NCI-H187 treated with DMSO at 0.1 percent for 48 hours (cell line): ENCODE results near the gene FZD7.
A peak's percentile ranks its signal among the peaks of the same experiment; 100 is the strongest.

Source experiments
- DNase-seq: peaks from one replicate; lab custom pipeline; 2025; lab: John Stamatoyannopoulos, UW

Gene FZD7

DNA sequence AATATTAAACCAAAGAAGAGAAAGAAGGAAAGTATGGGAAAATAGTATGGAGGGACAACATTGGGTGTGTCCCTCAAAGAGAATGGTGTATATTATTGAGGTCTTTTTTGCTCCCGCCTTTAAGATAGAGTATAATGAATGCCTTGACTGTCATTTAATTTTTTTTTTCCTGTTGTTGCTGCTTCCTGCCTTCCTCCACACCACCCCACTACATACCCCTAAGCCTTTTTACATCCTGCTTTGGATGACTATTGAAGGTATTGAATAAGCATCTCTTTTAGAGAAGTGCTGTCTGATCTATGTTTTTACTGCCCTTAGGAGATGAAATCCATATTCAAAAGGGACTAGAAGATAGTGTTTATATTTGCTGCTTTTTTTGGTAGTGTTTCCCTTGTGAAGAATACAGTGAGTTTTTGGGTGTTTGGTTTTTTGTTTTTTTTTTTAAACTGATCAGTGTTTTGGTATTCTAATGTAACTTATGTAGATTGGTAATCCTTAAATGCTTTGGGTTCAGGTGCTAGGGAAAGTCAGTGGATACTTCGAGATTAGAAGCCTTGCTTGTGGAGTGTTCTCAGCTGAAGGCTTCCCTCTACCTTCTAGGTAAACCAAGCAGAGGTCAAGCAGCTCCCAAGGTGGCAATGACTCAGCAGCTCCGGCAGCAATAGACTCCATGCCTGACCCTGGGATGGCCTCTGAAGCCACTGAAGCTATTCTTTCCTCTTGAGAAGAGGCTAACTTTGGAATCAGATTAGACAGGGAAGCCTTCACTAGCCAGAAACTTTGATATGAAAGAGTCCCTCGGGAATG, 5.0 kb downstream of the FZD7 start:
- no peak for DNase-seq

DNA sequence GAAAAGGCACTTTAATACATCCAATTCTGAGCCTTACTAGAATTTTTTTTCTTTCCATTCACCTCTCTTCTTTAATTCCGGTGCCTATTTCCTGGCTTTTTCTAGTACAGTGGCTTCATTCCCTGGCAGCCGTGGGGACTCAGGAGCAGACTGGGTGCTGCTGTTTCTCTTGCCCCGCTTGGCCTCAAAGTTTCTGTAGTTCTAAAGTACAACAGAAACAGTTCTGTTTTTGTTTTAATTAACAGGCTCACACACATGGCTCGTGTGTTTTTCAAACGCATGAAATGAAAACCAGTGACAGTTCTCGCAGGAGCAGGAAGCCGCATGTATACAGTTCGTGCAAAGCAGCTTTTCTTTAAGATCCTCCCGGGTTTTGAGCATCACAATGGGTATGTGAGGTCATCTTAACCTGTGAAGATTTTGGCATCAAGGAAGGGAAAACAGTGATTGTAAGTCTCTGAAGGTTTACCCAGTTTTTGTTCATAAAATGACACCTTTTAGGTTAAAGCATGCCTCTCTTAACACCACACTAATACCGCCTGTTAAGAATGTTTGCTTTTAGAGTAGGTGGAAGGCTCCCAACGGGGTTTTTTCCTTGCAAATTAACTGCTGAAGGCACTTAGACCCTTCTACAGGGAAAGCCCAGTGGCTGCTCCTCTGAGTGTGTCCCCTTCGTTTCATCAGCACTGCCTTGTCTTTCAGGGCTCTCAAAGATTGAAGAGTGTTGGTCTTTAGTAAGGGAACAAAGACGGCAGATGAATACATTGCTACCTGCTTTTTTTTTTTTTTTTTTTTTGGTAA, 5.8 kb downstream of the FZD7 start:
- no peak for DNase-seq

DNA sequence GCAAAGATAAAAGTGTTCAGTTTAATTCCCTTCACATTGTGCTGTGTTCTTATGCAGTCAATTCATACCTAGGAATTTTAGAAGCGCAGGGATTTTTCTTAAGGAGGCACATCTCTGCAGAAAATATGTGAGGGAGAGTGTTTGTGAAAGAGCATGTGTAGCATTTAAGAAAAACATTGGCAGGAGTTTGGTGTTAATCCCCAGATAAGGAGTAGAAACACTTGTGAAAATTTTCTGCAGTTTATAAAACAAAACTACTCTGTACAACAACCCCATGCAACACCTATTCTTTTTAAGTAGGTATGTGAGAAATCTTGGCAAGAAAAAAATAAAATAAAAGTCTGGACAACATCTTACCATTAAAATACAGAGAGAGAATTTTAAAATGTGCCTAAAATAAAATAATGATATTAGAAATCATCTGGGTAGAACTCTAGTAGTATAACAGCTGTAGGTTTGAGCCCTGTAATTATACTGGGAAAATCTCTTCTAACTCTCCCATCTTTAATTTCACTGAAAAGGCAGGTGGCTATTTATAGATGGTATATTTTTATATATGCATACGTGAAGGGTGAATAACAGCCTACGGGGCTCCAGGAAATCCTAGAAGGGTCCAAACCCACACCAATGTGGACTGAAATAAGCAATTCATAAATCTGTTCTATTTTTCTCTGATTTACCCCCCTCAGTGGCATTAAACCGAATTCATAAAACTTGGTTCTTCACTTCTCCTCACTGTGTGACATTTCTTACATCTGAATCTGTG, 6.6 kb downstream of the FZD7 start:
- DNase-seq, result no peak

DNA sequence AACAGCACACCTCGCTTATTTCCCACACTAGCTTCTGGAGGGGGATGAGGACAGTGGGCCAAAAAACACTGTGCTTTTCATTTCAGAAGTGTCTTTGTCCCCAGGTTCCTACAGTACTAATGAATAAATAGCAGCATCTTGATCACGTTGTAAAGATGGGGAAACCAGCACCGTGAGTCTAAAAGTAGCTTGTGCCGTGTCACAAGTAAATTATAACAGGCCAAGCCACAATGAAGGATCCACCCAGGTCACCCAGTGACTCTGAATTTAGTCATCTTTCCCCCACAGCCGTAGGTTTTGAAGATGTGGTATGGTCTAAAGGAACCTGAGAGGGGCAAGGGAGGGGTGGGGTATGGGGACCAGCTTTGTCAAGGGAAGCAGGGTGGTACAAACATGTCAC, 8.8 kb downstream of the FZD7 start:
- DNase-seq, result no peak

DNA sequence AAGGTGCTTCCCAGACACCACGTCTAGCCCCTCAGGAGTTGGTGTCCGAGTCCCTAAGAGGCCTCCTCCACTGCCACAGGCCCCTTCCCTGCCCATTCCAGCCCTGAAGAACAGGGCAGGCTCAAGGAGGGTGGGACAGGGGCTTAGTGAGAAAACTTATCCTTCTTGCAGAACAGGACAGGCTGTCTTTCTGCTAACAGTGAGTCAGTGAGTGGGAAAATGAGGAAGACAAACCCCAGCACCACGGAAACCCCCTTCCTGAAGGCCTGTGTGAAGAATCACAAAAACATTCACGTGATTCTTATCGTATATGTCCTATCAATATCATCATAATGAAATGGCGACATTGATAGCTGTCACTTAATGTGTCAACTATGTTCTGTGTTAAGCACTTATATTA, 9.8 kb downstream of the FZD7 start:
- DNase-seq, result no peak

DNA sequence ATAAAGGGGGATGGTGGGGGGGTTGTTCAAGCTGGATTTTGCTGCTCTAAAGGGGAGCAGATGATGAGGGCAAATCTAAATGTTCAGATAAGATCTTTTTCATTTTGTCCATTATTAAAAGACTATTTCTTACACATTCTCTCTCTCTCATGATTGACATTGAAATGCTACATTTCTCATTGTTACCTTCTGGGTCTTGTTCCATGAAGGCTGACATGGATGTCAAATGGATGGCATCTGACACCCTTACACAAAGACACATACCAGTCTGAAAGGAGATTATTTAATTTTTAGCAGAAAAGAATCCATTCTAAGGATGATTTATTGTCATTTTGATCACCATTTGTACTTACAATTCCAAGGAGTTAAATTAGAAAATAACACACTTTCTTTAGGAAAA, 11.1 kb downstream of the FZD7 start:
- no peak for DNase-seq

DNA sequence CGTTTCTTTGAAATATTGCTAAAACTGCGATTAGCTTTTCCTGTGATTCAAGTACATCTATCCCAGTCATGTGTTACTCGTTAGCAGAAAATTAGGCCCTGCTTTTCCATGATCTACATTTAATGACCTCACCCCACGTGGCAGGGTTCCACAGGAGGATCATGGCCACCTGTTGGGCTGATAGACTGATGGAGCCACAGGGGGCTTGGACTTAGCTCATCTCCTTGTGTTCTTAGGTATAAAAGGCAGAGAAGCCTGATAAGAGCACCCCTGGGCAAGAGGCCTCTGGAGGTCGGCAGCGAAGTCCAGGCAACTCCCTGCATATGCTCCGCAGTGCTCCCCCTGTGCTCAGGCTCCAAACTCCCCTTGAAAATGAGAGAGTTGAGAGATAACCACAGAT, 12.9 kb downstream of the FZD7 start:
- DNase-seq, result no peak

DNA sequence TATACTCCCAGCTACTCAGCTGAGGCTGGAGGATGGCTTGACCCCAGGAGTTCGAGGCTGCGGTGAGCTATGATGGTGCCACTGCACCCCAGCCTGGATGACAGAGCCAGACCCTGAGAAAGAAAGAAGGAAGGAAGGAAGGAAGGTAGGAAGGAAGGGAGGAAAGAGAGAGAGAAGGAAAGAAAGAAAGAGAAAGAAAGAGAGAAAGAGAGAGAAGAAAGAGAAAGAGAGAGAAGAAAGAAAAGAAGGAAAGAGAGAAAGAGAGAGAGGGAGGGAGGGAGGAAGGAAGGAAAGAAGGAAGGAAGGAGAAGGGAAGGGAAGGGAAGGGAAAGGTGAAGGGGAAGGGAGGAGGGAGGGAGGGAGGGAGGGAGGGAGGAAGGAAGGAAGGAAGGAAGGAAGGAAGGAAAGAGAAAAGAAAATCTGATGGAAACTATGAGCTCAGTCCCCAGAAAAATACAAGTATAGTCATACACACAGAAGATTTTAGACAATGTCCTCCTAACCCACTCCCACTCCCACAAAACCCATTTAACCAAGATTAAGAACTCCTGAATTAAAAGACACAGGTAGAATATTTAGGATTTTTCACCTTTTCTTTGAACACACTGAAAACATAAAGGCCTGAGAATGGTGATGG, 15.6 kb downstream of the FZD7 start:
- DNase-seq, result no peak

DNA sequence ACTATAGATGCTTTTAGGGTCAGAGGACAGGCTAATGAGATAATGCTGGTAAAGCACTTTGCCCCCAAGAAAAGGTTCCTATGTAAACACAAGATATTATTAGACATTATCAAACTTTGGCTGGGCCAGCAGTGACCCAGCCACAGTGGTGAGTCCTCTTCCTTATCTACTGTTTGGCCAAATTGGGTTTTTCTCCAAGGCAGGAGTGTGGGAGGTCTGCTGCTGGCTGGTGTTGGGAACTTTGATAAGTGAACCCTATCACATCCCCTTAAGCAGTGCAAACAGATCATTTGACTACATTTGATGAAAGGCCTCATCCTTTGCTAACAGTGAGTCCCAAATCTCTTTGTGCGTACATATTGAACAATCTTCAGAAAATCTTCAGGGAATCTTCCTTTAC, 16.2 kb downstream of the FZD7 start:
- DNase-seq, result no peak

DNA sequence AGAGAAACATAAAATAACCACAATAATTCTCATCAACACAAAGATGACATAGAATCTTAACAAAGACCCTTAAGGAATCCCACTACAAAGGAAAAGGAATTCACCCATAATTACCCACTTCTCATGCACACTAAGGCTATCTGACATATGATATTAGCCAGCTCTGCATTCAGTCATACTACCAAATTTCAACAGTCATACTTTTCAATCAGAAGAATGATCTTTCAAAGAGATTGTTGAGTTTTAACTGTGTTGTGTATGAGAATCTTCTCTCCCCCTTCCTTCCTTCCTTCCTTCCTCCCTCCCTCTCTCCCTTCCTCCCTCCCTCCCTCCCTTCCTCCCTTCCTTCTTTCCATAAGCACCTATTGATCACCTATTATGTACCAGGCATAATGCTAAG, 17.0 kb downstream of the FZD7 start:
- DNase-seq, result no peak

DNA sequence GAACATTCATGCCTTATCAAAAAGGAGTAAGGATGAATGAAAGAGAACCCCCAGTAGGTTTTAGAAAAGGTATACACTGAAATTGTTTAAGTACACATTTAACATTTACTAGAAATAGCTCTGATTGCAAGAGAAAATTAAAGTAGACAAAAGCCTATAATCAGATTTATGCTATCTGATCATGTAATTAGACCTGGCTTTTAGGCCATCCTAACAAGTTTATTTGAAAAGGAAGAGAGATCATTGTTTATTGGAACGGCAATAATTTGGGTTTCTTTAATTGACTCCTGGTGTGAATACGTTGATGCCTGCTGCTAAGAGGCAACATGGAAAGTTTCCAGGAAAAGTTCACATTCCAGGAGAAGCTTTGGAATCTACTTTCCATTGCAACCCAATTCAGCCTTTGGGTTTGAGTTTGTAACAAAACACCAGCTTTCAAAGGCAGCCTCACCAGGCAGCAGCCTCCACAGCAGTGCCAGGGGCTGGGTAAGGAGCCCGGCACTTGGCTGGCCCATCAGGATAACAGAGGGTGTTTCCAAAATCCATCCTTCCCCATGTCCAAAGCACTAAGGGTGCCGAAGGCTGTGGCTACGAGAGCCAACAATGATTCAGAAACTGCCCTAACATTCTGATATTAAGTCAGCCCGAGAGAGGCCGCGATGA, 18.0 kb downstream of the FZD7 start:
- DNase-seq, result no peak

DNA sequence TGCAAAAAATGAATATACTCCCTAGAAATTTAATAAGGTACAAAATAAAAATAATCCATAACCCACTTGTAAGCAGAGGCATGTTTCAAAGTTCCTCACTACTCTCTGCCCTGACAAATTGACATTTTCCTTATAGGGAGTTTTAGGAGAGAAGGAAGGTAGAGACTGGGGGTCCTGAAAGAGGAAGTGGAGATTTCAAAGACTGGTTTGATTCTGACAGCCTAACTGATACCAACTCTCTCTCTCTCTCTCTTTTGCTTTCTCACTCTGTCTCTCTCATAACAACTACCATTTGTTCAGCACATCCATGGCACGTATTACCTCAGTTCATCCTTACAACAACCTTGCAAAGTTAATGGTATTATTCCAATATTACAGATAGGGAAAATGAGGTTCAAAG, 18.6 kb downstream of the FZD7 start:
- no peak for DNase-seq

DNA sequence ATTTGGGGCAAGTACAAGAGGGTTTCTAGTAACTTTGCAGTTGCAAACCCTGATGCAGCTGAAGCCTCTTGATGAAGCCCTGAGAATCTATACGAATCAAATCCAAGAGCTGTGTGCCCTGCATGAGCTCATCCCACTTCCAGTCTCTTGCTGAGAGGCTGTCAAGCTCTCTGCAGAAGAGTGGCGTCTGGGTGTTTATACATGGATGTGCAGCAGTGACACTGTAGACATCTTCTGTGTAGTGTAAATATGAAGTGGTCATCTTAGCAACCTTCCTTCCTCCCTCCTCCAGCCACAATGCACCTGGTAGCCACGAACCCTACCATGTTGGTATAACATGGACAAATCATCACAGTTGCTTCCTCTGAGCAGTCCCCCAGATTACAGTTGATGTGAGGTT, 21.0 kb downstream of the FZD7 start:
- DNase-seq, result no peak

DNA sequence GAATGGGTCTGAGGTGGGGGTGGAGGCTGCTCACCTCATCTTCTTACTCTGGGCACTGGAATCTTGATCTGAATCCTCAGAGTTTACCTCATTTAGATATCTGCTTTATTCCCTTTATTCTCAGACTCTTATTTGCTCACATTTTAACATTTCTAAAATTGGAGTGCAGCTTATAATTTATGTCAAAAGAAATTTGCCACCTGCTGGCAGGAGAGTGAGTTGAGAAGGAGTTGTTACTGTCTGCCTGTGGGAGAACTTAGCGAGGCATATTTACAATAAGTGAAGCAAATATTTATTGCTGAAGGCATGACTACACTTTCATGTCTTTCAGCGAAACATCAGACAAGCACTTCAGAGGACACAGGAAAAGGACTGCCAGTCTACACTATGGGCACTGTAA, 23.0 kb downstream of the FZD7 start:
- no peak for DNase-seq

DNA sequence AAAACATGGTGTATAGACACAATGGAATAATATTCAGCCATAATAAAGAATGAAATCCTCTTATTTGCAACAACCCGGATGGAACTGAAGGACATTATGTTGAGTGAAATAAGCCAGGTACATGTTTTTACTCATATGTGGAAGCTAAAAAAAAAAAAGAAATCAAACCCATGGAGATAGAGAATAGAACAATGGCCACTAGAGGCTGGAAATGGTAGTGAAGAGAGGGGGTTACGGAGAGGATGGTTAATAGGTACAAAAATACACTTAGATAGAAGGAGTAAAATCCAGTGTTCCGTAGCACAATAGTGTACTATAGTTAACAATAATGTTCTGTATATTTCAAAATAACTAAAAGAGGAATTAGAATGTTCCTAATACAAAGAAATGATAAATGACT, 26.6 kb downstream of the FZD7 start:
- DNase-seq, result no peak

DNA sequence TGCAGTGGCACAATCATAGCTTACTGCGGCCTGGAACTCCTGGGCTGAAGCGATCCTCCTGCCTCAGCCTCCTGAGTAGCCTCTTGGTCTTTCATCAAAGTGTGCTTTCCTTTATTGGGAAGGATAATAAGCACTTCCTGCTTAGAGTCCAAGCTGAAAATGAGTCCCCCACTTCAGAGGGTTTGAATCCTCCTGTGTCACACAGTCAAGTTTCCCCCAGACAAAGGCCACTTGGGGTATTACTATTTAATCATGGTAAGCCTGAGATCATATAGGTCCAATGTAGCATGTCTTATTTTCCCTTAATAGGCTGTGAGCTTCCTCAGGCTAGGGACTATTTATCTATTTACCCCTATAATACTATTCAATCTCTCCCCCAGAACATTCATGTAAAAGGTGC, 28.0 kb downstream of the FZD7 start:
- no peak for DNase-seq

DNA sequence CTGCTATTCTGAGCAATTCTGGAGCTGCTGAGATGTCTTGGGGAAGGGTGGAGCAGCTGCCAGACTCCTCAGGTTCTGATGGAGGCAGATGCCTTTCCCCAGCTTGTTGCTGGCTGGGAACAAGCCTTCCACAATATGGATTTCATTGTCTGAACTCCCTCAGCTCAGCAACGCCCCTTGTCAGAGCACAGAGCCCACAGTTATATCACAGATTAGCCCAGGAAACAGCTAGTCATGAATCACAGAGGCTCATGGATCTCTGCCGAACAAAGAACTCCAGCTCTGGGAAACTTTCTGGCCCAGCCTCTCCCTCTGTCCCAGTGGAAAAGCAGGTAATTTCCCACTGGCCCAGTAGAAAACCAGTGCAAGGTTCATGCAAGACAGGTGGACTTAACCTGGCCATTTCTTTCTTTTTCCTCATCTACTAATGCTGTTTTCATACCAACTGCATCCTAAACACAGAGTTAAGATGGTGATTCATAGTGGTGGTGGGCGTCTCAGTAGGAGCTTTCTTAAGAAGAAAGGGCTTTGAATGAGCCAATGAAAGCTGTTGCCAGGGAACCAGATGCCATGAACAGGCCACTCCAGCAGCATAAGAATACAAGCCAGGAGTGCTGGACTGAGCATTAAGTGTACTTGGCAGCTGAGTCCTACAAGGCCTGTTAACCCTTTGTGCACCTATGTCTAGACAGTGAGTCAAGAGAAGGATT, 30.7 kb downstream of the FZD7 start:
- DNase-seq, result peak; percentile 34

DNA sequence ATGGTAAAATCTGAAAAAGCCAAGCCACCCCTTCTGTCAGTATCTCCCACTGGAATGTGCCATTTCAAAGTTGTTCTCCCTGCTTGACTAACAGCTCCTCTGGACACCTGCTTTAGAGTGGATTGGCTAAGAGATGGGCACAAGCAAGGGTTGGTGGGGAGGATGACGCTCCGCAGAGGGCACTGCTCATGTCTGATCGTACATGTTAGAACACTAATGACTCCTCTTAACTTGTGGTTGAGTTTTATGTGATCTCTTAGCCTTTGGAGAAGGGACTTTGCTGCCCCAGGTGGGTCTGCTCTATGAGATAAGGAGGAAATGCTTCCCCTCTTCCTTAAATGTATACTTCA, 31.2 kb downstream of the FZD7 start:
- no peak for DNase-seq

DNA sequence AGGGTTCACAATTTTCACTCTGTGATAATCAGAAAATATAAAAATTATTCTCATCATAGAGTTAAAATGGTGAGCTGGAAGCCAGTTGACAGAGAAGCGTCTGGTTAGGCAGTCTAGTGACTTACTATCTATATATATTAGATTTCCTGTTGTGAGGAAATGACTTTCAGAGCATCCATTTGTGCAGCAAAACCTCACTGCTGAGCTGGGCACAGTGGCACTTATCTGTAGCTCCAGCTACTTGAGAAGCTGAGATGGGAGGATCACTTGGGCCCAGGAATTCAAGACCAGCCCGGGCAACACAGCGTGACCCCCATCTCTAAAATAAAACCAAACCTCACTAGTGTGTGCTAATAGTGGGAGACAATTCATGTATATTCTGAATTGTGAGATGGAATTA, 32.2 kb downstream of the FZD7 start:
- DNase-seq, result no peak

DNA sequence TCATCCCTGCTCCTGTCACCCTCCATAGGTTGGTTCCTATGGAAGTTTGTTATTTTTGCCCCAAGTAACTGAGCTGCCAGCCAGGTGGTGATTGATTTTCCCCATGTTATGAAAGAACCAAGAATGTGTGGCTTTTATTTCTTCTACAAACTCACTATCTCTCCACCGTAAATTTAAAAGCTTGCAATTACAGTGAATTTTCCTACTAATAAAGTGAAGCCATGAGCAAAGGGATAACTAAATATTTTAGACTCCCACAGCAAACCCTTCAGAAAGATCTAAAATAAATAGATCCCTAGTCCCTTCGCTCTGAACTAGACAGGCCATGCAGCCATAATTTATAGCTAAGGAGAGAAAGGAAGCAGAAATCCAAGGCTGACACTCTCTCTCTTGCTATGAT, 33.2 kb downstream of the FZD7 start:
- DNase-seq, result no peak

DNA sequence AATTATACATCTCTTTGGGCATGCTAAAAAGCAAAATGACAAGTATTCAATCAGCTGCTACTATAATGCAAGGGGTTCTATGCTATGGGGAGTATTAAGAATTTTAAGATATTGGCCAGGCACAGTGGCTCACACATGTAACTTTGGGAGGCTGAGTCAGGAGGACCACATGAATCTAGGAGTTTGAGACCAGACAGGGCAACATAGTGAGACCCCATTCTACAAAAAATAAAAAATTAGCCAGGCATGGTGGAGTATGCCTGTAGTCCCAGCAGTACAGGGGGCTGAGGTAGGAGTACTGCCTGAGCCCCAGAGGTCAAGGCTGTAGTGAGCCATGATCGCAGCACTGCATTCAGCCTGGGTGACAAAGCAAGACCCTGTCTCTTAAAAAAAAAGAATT, 33.9 kb downstream of the FZD7 start:
- DNase-seq, result no peak
